ENCODE measurements around the gene KIAA0825.

KIAA0825 gene

GRCh38 chr5:94403483-94403882, 214.9 kb downstream of the KIAA0825 start:
- no peaks in the 10 kb centered on the region for H3K9me3 ChIP-seq (ENCODE audit: control insufficient read depth, insufficient read depth, low read length)
- H3K27me3 ChIP-seq (ENCODE audit: control insufficient read depth, insufficient read depth, low read length) = no peaks in the 10 kb centered on the region
- no peak overlapping the region for H3K27ac ChIP-seq (ENCODE audit: low read depth, low read length)
- H3K36me3 ChIP-seq (ENCODE audit: control insufficient read depth, insufficient read depth, low read length) = no peaks in the 10 kb centered on the region
- H3K4me3 ChIP-seq (ENCODE audit: low read depth, low read length) = no peak overlapping the region
- peaks cover 15% of the 10 kb centered on the region; the same call in 1 of the 2 replicates for H3K4me1 ChIP-seq (ENCODE audit: control insufficient read depth, insufficient read depth, low read length)
- no peak overlapping the region for H3K9ac ChIP-seq (ENCODE audit: low read depth, low read length)

DNA sequence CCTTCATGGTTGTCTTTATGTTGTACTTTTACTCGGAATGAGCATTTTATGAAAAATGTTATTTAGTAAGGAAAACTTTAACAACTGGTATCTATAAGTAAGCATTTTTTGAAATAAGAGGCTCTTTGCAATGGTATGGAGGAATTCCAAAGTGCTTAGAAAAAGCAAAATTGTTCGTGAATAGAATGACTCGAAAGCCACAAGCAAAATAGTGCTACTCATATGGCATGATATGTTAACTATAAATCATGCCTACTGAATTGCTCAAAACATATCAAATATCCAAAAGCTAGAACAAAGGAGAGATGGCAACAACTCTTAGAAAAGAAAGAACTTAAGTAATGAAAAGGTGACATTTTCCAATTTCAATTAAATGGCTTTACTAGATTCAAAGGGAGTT, 216.3 kb downstream of the KIAA0825 start:
- Histone ChIP-seq H3K9ac (ENCODE audit: low read depth, low read length) (no peak overlapping the region), H3K4me1 (ENCODE audit: control insufficient read depth, insufficient read depth, low read length) (peaks cover 16% of the 10 kb centered on the region), H3K36me3 (ENCODE audit: control insufficient read depth, insufficient read depth, low read length) (no peaks in the 10 kb centered on the region), H3K4me3 (ENCODE audit: low read depth, low read length) (no peak overlapping the region), H3K27ac (ENCODE audit: low read depth, low read length) (no peak overlapping the region), H3K27me3 (ENCODE audit: control insufficient read depth, insufficient read depth, low read length) (no peaks in the 10 kb centered on the region), H3K9me3 (ENCODE audit: control insufficient read depth, insufficient read depth, low read length) (no peaks in the 10 kb centered on the region)

- Histone ChIP-seq H3K36me3 (ENCODE audit: control insufficient read depth, insufficient read depth, low read length) (no peaks in the 10 kb centered on the region), H3K27me3 (ENCODE audit: control insufficient read depth, insufficient read depth, low read length) (no peaks in the 10 kb centered on the region), H3K27ac (ENCODE audit: low read depth, low read length) (no peak overlapping the region), H3K9ac (ENCODE audit: low read depth, low read length) (no peak overlapping the region), H3K9me3 (ENCODE audit: control insufficient read depth, insufficient read depth, low read length) (no peaks in the 10 kb centered on the region), H3K4me3 (ENCODE audit: low read depth, low read length) (no peak overlapping the region), H3K4me1 (ENCODE audit: control insufficient read depth, insufficient read depth, low read length) (peaks cover 20% of the 10 kb centered on the region)
Measured at GRCh38 chr5:94397508-94397907, 220.9 kb downstream of the KIAA0825 start.

GRCh38 chr5:94396687-94397086, 221.7 kb downstream of the KIAA0825 start:
- Histone ChIP-seq H3K9ac (ENCODE audit: low read depth, low read length) (no peak overlapping the region), H3K27ac (ENCODE audit: low read depth, low read length) (no peak overlapping the region)

GRCh38 chr5:94395468-94395867, 222.9 kb downstream of the KIAA0825 start:
- Histone ChIP-seq H3K27ac (ENCODE audit: low read depth, low read length) (no peak overlapping the region), H3K27me3 (ENCODE audit: control insufficient read depth, insufficient read depth, low read length) (no peaks in the 10 kb centered on the region), H3K4me1 (ENCODE audit: control insufficient read depth, insufficient read depth, low read length) (peaks cover 35% of the 10 kb centered on the region), H3K36me3 (ENCODE audit: control insufficient read depth, insufficient read depth, low read length) (no peaks in the 10 kb centered on the region), H3K9me3 (ENCODE audit: control insufficient read depth, insufficient read depth, low read length) (no peaks in the 10 kb centered on the region), H3K9ac (ENCODE audit: low read depth, low read length) (no peak overlapping the region), H3K4me3 (ENCODE audit: low read depth, low read length) (no peak overlapping the region)

More at GRCh38 chr5:94396687-94397086, 221.7 kb downstream of the KIAA0825 start:
- H3K27me3 ChIP-seq (ENCODE audit: control insufficient read depth, insufficient read depth, low read length) = no peaks in the 10 kb centered on the region
- H3K4me3 ChIP-seq (ENCODE audit: low read depth, low read length) = no peak overlapping the region
- no peaks in the 10 kb centered on the region for H3K9me3 ChIP-seq (ENCODE audit: control insufficient read depth, insufficient read depth, low read length)
- H3K36me3 ChIP-seq (ENCODE audit: control insufficient read depth, insufficient read depth, low read length) = no peaks in the 10 kb centered on the region
- peaks cover 28% of the 10 kb centered on the region for H3K4me1 ChIP-seq (ENCODE audit: control insufficient read depth, insufficient read depth, low read length)

DNA sequence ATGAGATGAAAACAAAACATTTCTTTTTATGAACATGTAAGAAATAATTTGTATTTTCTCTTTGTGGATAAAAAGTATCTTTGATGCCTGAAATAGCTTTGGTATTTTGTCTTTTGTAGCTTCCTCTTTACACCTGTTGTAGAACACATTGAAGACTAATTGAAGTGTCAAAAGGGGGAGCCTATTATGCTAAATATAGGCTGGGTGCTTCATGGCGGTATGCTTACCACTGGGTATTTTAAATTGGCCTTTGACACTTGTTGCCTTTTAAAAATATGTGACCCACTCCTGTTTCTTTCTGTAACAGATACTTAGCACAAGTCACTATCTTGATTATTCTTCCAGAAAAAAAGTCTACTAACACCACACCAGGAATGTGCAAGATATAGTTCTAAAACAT, 226.4 kb downstream of the KIAA0825 start:
- Histone ChIP-seq H3K4me1 (ENCODE audit: control insufficient read depth, insufficient read depth, low read length) (peaks cover 28% of the 10 kb centered on the region), H3K27me3 (ENCODE audit: control insufficient read depth, insufficient read depth, low read length) (no peaks in the 10 kb centered on the region), H3K9me3 (ENCODE audit: control insufficient read depth, insufficient read depth, low read length) (0 out of 2 replicates have a peak, but pooled peaks cover 3% of the 10 kb centered on the region)

DNA sequence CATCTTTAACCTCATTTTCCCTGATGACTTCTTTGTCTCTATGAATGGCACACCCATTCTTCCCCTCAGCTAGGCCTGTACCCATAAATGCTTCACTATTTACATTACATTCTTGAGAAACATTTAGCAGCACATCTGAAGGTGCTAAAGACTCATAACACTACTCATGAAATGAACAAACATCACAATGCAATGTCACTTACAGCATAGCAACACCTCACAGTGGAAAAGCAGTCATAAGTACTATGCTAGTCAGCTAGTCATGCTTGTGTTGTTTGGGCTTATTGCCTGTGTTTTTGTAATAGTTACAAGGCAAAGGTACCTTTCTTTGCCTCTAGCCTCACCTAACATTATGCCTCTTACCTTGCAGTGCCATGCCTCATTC, 228.9 kb downstream of the KIAA0825 start:
- H3K27ac ChIP-seq (ENCODE audit: low read depth, low read length) = no peak overlapping the region
- peaks cover 32% of the 10 kb centered on the region for H3K4me1 ChIP-seq (ENCODE audit: control insufficient read depth, insufficient read depth, low read length)
- no peak overlapping the region for H3K4me3 ChIP-seq (ENCODE audit: low read depth, low read length)
- H3K27me3 ChIP-seq (ENCODE audit: control insufficient read depth, insufficient read depth, low read length) = no peaks in the 10 kb centered on the region
- H3K9me3 ChIP-seq (ENCODE audit: control insufficient read depth, insufficient read depth, low read length) = 0 out of 2 replicates have a peak, but pooled peaks cover 3% of the 10 kb centered on the region
- H3K9ac ChIP-seq (ENCODE audit: low read depth, low read length) = no peak overlapping the region
- no peaks in the 10 kb centered on the region for H3K36me3 ChIP-seq (ENCODE audit: control insufficient read depth, insufficient read depth, low read length)

More for the DNA sequence above, 226.4 kb downstream of the KIAA0825 start:
- no peak overlapping the region for H3K4me3 ChIP-seq (ENCODE audit: low read depth, low read length)
- no peaks in the 10 kb centered on the region for H3K36me3 ChIP-seq (ENCODE audit: control insufficient read depth, insufficient read depth, low read length)
- no peak overlapping the region for H3K9ac ChIP-seq (ENCODE audit: low read depth, low read length)
- H3K27ac ChIP-seq (ENCODE audit: low read depth, low read length) = no peak overlapping the region

DNA sequence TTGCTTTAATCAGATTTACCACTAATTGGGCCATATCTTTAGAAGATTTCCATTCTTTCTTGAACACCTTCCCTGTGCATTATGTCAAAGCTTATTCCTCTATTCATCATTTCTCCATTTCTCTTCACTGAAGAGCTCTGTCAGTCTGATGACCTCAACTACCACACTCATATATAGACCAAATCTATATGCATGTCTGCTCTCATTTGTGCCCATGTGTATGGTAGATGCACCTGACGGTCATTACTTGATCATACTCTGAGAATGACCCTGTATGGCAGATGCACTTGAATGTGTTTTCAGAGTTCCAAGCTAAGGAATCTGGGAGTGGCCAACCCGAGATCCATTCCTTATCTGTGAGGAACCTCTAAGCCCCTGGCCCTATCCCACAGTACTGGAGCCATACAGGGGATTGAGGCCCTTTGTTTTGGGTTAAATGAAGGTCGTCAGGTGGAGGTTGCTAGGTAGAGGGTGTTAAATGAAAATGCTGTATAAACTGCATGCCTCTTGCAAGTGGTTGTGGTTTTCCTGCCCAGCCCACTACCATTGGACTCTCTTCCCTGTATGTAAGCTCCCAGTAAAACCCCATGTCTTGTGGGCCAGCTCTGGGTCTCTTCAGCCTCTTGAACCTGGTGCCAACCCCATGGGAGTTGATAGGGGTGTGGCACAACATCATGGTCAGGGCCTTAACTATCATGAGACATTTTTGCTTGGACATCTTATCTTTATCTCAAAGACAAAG, 229.5 kb downstream of the KIAA0825 start:
- Histone ChIP-seq H3K27me3 (ENCODE audit: control insufficient read depth, insufficient read depth, low read length) (no peaks in the 10 kb centered on the region), H3K36me3 (ENCODE audit: control insufficient read depth, insufficient read depth, low read length) (no peaks in the 10 kb centered on the region)

GRCh38 chr5:94385767-94386166, 232.6 kb downstream of the KIAA0825 start:
- no peaks in the 10 kb centered on the region for H3K27me3 ChIP-seq (ENCODE audit: control insufficient read depth, insufficient read depth, low read length)
- H3K27ac ChIP-seq (ENCODE audit: low read depth, low read length) = peak overlapping the region; percentile 16
- no peak overlapping the region for H3K9ac ChIP-seq (ENCODE audit: low read depth, low read length)
- peaks cover 16% of the 10 kb centered on the region for H3K4me1 ChIP-seq (ENCODE audit: control insufficient read depth, insufficient read depth, low read length)
- H3K9me3 ChIP-seq (ENCODE audit: control insufficient read depth, insufficient read depth, low read length) = 0 out of 2 replicates have a peak, but pooled peaks cover 3% of the 10 kb centered on the region
- no peak overlapping the region for H3K4me3 ChIP-seq (ENCODE audit: low read depth, low read length)
- no peaks in the 10 kb centered on the region for H3K36me3 ChIP-seq (ENCODE audit: control insufficient read depth, insufficient read depth, low read length)

More for the DNA sequence above, 229.5 kb downstream of the KIAA0825 start:
- peaks cover 32% of the 10 kb centered on the region for H3K4me1 ChIP-seq (ENCODE audit: control insufficient read depth, insufficient read depth, low read length)
- H3K9me3 ChIP-seq (ENCODE audit: control insufficient read depth, insufficient read depth, low read length) = 0 out of 2 replicates have a peak, but pooled peaks cover 3% of the 10 kb centered on the region
- no peak overlapping the region for H3K27ac ChIP-seq (ENCODE audit: low read depth, low read length)
- no peak overlapping the region for H3K9ac ChIP-seq (ENCODE audit: low read depth, low read length)
- H3K4me3 ChIP-seq (ENCODE audit: low read depth, low read length) = no peak overlapping the region

DNA sequence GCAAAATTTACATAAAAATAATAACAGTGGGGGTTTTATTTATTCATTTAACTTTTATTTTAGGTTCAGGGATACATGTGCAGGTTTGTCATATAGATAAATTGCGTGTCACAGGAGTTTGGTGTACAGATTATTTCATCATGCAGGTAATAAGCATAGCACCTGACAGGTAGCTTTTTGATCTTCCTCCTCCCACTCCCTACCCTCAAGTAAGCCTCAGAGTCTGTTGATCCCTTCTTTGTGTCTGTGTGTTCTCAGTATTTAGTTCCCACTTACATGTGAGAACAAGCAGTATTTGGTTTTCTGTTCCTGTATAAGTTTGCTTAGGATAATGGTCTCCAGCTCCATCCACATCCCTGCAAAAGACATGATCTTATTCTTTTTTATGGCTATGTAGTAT, 240.3 kb downstream of the KIAA0825 start:
- Histone ChIP-seq H3K27me3 (ENCODE audit: control insufficient read depth, insufficient read depth, low read length) (no peaks in the 10 kb centered on the region), H3K36me3 (ENCODE audit: control insufficient read depth, insufficient read depth, low read length) (no peaks in the 10 kb centered on the region), H3K9ac (ENCODE audit: low read depth, low read length) (no peak overlapping the region), H3K4me3 (ENCODE audit: low read depth, low read length) (no peak overlapping the region), H3K27ac (ENCODE audit: low read depth, low read length) (no peak overlapping the region), H3K4me1 (ENCODE audit: control insufficient read depth, insufficient read depth, low read length) (peaks cover 10% of the 10 kb centered on the region), H3K9me3 (ENCODE audit: control insufficient read depth, insufficient read depth, low read length) (no peaks in the 10 kb centered on the region)

- H3K36me3 ChIP-seq (ENCODE audit: control insufficient read depth, insufficient read depth, low read length) = no peaks in the 10 kb centered on the region
- H3K9me3 ChIP-seq (ENCODE audit: control insufficient read depth, insufficient read depth, low read length) = no peaks in the 10 kb centered on the region
- no peak overlapping the region for H3K27ac ChIP-seq (ENCODE audit: low read depth, low read length)
- H3K4me3 ChIP-seq (ENCODE audit: low read depth, low read length) = no peak overlapping the region
- no peaks in the 10 kb centered on the region for H3K27me3 ChIP-seq (ENCODE audit: control insufficient read depth, insufficient read depth, low read length)
- peaks cover 12% of the 10 kb centered on the region for H3K4me1 ChIP-seq (ENCODE audit: control insufficient read depth, insufficient read depth, low read length)
- no peak overlapping the region for H3K9ac ChIP-seq (ENCODE audit: low read depth, low read length)
Measured at GRCh38 chr5:94376672-94377345, 241.6 kb downstream of the KIAA0825 start.

All from HUES48 (cell line).